Measurements from ENCODE around the gene HAUS1.
"Not testable (repeated sequence)": the region's sequence is repeated elsewhere in the genome, so short reads cannot be mapped to it uniquely, and the experiment has no call there.

Gene HAUS1

DNA sequence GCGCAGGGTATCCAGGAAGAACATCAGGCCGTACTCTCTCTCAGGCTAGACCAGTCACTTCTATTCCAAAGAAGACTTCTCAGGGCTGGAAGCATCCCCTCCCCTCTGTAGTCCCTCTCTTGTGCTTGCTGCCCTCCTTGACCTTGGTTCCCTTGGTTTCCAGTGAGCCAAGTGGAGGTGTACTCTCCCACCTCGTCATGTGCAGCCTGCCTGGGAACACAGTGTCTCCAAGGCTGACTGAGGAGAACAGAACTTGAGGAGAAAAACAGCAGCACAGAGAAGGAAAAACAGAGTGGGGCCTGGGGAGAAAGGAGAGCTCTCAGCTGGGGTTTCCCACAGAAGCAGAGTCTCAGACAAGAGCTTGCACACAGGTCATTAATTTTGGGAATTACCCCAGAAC, 52.7 kb downstream of the HAUS1 start:
- DNase-seq (ENCODE audit: low read depth), result no peak

DNA sequence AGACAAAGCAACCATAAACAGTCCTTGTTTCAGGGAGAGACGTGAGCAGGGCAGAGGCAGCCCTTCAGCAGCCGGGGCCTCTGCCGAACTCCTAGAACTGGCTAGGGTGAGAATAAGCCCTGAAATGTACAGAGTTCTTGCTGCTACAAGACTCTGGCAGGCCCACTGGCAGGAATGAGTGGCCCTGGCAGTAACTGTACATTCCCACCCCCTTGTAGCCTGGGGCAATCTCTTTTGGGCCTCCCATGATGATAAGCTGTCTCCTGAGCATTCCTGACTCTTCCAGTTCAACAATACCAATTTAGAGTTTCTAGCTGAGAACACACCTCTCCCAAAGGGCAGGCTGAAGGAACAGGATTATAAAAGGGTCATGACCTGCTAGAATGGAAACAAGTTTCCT, 54.3 kb downstream of the HAUS1 start:
- no peak for DNase-seq (ENCODE audit: low read depth)

DNA sequence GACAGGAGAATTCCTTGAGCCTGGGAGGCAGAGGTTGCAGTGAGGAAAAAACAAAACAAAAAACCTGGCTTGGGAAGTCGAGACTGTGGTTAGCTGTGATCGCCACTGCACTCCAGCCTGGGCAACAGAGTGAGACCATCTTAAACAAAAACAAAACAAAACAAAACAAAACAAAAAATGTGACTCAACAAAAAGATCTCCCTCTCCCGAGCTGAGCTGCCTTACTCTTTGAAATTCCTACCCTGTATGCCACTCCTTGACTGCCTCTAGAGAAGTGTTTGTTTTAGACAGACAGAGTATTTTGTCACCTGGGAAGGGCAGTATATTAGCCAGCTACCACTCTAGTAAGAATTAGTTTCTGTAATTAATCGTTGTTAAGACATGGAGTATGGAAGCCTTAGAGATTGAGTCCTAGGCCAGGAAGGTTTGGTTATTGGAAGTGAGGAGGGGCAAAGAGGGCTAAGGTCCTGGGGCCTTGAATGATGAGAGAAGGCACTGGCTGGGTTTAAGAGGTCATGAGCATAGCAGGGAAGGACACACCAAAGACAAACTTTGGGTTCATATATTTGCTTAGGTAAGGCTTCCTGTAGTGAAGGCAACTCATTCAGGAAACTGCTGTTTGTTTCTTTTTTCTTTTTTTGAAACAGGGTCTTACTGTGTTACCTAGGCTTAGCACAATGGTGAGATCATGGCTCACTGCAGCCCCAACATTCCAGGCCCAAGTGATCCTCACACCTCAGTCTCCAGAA, 56.0 kb downstream of the HAUS1 start:
- DNase-seq (ENCODE audit: low read depth), result no peak

DNA sequence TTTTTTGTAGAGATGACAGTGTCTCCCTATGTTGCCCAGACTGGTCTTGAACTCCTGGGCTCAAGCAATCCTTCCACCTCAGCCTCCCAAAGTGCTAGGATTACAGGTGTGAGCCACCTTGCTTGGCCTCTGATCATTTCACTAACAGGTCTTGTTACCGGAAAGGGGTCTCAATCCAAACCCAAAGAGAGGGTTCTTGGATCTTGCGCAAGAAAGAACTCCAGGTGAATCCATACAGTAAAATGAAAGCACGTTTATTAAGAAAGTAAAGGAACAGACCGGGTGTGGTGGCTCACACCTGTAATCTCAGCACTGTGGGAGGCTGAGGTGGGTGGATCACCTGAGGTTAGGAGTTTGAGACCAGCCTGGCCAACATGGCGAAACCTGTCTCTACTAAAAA, 56.7 kb downstream of the HAUS1 start:
- DNase-seq (ENCODE audit: low read depth), result not testable (repeated sequence)

DNA sequence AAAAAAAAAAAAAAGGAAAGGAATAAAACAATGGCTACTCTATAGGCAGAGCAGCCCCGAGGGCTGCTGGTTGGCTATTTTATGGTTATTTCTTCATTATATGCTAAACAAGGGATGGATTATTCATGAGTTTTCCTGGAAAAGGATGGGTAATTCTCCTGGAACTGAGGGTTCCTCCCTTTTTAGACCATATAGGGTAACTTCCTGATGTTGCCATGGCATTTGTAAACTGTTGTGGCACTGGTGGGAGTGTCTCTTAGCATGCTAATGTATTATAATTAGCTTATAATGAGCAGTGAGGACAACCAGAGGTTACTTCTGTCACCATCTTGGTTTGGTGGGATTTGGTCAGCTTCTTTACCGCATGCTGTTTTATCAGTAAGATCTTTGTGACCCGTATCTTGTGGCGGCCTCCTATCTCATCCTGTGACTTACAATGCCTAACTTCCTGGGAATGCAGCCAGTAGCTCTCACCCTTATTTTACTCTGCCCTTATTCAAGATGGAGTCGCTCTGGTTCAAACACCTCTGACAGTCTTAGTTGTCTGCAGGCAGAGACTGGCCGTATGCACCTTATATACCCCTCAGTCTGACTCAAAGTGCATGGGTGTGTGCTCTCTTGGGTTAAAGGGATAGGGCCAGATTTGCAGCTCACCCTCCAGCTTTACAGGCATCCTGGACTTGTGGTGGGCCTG, 57.7 kb downstream of the HAUS1 start:
- no peak for DNase-seq (ENCODE audit: low read depth)

DNA sequence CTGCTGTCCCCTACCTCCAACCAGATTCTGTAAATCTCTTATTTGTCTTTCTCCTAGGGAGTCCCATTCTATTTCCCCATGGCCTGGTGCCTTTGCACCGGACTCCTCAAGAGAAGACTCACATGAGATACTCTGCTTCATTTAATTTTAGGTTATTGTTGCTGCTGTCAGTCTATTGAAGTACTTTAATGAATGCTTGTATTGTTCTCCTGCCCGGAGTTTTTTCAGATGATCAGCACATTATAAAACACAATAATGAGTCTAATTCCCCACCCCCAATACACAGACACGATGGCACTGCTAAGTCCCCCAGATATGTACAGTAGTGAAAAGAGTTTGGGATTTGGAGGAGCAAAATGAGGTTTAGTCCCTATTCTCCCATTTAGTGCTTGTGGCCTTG, 58.9 kb downstream of the HAUS1 start:
- DNase-seq (ENCODE audit: low read depth), result no peak

DNA sequence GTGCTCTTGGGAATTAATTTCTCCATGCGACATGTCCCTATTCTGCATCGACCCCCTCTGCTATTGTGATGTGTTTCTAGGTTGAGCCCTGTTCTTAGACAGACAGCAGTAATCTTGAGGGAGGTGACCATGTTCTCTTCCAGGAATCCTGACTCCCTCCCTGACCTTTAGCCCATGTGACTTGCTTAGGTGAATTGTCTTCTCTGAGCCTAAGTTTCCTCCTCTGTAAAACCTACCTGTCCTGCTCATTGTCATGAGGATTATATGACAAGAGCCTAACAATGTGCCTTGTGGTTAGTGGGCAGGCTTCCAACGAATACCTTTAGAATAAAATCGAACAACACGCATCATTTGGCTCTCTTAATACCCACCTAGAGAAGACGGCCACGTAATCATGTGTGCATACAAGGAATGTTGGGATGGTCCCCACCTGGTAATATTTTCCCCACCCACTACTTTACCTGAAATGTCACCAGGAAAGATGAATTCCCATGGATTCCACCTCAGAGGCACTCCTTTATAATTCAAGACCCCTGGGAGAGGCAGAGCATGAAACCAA, 59.8 kb downstream of the HAUS1 start:
- no peak for DNase-seq (ENCODE audit: low read depth)

DNA sequence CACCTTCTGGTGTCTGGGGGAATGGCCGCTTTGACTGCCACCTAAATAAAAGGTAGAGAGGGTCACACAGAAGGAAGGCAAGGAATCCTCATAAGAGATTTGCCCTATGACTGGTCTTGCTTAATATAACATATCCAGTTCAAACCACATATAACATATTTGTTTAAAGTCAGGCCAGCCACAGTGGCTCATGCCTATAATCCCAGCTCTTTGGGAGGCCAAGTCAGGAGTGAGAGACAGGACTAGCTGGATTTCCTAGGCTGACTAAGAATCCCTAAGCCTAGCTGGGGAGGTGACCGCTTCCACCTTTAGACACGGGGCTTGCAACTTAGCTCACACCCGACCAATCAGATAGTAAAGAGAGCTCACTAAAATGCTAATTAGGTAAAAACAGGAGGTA, 60.3 kb downstream of the HAUS1 start:
- DNase-seq (ENCODE audit: low read depth), result not testable (repeated sequence)

DNA sequence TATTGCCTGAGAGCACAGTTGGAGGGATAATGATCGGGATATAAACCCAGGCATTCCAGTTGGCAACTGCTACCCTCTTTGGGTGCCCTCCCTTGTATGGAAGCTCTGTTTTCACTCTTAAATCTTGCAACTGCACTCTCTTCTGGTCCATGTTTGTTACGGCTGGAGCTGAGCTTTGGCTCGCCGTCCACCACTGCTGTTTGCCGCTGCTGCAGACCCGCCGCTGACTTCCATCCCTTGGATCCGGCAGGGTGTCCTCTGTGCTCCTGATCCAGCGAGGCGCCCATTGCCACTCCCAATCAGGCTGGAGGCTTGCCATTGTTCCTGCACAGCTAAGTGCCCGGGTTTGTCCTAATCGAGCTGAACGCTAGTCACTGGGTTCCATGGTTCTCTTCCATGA, 60.7 kb downstream of the HAUS1 start:
- DNase-seq (ENCODE audit: low read depth), result no peak

DNA sequence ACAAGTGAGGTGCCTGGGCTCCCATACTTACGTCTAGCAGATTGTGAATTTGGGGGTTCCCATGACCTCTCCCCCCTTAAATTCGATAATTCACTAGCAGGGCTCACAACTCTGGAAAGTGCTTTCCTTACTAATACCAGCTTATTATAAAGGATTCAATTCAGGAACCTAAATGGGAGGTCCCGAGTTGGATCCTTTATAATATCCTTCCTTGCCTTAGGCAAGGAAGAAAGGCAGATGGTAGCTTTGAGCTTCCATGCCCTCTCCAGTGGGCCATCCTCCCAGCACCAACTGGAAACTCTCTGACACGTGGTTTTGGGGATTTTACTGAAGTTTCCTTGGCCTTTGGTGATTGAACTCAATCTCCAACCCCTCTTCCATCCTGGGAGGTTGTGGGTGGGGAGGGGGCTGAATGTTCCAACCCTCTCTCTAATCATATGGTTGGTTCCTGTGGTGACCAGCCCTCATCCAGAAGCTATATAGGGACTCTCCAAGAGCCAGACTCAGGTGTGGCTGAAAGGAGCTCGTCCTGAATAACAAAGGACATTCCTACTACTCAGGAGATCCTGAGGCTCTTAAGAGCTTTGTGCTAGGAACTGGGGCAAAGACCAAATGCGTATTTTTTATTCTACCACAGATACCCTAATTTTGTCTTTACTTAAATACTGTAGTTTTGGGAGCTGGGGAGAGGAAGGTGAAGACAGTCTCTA, 62.2 kb downstream of the HAUS1 start:
- DNase-seq (ENCODE audit: low read depth), result no peak

DNA sequence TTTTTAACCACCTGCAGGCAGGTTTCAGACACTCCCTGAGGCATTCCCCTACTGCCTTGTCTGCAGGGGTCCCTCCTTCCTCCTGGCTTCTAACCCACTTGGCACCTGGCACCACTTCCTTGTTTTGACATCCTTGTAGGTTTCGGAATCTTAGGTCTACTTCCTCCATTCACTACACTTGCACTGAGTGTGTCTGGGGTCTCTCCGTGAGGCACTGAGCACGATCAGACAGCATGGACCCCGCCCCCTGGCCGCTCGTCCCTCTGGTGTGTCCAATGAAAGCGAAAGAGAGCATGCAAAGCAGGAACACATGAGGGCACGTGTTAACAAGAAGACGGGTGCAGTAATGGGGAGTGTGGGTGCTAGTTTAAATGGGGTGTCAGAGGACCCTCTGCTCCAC, 63.8 kb downstream of the HAUS1 start:
- DNase-seq (ENCODE audit: low read depth), result no peak

DNA sequence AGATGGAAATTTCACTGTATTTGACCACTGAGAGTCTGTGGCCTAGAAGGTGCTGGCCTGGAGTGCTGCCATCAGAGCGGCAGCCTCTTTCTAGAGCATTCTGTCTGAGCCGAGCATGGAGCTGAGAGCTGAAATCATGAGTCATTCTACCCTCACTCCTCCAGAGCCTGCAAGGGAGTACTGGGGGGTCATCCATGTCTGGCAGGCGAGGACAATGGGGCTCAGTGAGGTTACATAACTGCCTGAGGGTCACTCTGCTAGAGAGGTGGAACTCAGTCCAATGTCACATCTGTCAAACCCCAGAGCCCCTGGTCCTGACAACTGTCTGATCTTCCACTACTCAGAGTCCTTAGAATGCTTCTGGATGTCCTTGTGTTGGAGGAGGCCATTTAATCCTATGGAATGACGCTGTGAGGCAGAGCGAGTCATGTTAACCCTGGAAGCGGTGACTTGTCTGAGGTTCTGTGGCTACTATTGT, 65.3 kb downstream of the HAUS1 start:
- no peak for DNase-seq (ENCODE audit: low read depth)

DNA sequence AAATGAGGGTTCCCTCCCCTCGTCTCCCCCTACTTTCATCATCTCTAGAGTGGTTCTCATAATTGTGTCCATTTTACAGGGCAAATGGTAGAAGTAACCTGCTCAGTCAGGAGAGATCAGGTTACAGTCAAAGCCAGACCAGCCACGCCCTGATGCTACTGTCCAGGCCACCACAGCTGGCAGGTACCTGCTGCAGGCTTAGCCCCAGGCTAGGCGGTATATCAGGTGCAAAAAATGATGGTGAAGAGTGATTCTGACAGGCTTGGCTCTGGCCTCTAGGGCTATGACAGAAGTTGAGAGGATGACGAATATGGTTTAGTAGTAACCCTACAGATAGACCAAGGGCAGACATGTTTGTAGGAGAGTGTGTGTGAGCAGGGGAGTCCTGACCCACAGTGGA, 67.1 kb downstream of the HAUS1 start:
- DNase-seq (ENCODE audit: low read depth), result no peak

DNA sequence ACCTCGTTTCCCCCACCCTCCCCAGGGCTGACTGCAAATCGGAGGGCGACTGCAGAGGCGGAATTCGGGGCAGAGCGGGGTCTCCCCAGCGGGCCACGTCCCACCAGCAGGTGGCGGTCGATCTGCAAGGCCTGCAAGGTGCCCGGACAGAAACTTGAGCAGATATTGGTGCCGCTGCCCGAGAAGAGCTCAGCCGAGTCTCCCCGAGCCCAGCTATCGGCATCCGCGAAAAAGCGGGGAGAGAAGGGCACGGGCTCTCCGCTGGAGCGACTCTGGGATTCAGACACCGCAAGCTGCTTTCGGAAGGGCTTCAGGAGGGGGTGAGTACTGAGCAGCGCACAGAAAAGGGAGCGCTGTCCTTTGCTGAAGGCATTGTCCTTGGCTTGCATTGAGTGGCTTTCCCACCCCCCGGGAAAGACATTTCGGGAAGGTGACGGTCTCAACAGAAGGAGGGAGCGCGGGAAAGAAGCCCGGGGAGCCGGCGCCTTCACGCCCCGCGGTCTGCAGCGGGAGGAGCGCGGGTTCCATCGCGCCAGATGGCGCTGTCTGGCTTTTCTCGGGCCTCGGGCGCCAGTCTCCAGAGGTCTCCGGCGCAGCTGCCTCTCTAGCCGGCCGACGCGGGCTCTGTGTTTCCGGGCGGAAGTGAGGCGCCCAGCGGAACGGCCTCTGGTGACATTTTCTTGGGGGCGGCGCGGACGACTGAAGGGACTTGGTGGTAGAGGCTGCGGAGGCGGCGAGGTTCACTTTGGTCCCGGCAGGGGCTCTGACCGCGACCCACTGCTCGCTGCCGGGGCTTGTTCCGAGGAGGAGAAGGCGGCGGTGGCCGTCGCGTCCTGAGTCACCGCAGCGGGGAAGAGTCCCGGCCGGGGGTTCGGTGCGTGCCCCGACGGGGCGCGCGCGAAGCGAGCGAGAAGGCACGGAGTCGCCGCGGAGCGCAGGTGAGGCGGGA, 69.5 kb downstream of the HAUS1 start:
- peak; percentile 63 for DNase-seq (ENCODE audit: low read depth)

DNA sequence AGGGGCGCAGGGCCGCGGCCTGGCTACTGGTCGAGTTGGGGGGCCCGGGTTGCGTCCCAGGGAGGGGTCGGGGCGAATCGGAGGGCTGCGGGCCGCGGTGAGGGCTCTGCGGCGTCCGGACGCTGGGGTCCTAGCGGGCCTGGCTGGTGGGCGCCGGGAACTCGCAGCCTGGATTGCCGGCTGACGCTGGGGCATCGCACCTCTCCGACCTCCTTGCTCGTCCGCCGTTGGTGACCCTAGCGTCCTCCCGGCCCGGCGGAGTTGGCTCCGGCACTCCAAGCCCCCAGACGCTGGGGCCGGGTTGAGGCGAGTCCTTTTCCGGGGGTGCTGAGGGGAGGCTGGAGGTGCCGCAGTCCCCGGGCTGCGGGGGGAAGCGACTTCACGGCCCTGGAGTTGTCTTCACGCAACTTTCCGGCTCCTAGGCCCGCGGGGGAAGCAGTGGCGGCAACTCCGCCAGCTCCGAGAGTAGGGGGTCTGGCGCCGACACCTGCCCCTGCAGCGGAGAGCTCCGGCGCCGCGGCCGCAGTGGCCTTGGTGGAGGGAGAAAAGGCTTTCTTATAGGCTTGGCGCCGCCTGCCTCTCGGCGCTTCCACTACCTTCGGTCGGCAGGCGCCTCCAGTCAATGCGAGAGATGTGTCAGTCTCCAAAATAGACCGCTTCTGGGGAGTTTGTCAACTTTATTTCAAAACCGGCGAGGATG, 70.3 kb downstream of the HAUS1 start:
- no peak for DNase-seq (ENCODE audit: low read depth)

DNA sequence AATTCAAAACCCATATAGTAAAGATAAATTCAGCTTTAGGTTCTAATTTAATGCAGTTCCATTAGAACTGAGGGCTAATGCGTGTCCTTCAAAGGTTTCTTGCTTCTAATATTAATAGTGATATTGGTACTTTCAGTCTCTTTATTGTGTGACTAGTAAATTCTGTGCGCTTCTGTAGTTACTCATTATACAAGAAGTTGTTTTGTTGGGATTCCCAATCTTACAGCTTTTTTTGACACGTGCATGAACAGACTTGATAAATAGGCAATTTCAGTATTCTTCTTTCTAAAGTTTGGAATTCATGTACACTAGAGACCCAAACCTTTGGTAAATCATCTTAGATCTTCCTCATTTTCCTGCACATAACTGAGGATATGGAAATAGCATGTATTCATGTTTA, 71.8 kb downstream of the HAUS1 start:
- no peak for DNase-seq (ENCODE audit: low read depth)

Measured in non-pigmented ciliary epithelial cell (primary cell).